HepG2 (cell line): Measurements from ENCODE around the gene ERICH6.

Experiments
- EP300 ChIP-seq, 3 experiments: sonication (generic) in 1 of 3; formaldehyde crosslinking in 1 of 3; IDR thresholded peaks; 2 replicates each; pipeline versions ENCODE4 v1.5.1 to v1.6.1; 2011 to 2020; ENCODE audit warnings: low read depth in 2 of 3, low read length in 2 of 3, borderline replicate concordance in 1 of 3, improper control_type of control experiment in 1 of 3, mild to moderate bottlenecking in 1 of 3, missing genetic modification reagents in 1 of 3, moderate library complexity in 1 of 3
- EZH2 ChIP-seq: conservative IDR thresholded peaks from 2 replicates; pipeline ENCODE4 v1.6.1; 2012; ENCODE audit warnings: mild to moderate bottlenecking, low read depth, low read length, moderate library complexity
- POLR2AphosphoS5 ChIP-seq: IDR thresholded peaks from 2 replicates; pipeline ENCODE4 v1.6.1; 2012; ENCODE audit warnings: low read depth, low read length
- RELA ChIP-seq: sonication (generic); formaldehyde crosslinking; IDR thresholded peaks from 2 replicates; pipeline ENCODE4 v1.4.0; 2020; ENCODE audit warnings: missing genetic modification reagents
- TF ChIP-seq, protein P1 (sequence below): sonication (generic); formaldehyde crosslinking; IDR thresholded peaks from 2 replicates; pipeline ENCODE4 v1.5.0; 2020; ENCODE audit warnings: missing genetic modification reagents
- TF ChIP-seq, protein P2 (sequence below), 2 experiments: sonication (generic) in 1 of 2; formaldehyde crosslinking in 1 of 2; IDR thresholded peaks; 2 replicates each; pipeline versions ENCODE4 v1.4.0 to v1.6.1; 2018 to 2020; ENCODE audit warnings: missing genetic modification reagents in 2 of 2, borderline replicate concordance in 1 of 2, low read depth in 1 of 2, mild to moderate bottlenecking in 1 of 2, missing biosample characterization in 1 of 2
- TF ChIP-seq, protein P3 (sequence below): sonication (generic); formaldehyde crosslinking; IDR thresholded peaks from 2 replicates; pipeline ENCODE4 v1.5.0; 2020; ENCODE audit warnings: mild to moderate bottlenecking, missing genetic modification reagents, moderate library complexity

DNA sequence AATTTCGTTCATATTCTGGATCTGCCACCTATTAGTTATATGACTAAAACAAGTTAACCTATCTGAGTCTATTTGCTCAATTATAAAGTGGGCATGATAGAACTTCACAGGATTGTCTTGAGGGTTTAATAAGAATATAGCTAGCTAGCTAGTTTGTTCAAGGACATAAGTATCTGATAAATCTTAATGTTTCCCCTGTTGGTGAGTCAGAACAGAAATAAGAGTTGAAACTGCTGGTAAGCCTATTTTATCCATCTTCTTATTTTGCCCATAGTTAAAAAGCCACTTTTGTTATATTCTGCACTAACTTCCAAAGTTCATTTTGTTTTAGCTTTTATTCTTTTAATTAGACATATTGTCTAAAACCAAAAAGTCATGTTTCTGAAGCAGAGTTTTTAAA is 91.2 kb downstream of the ERICH6 start:
- TF ChIP-seq, protein P1, sequence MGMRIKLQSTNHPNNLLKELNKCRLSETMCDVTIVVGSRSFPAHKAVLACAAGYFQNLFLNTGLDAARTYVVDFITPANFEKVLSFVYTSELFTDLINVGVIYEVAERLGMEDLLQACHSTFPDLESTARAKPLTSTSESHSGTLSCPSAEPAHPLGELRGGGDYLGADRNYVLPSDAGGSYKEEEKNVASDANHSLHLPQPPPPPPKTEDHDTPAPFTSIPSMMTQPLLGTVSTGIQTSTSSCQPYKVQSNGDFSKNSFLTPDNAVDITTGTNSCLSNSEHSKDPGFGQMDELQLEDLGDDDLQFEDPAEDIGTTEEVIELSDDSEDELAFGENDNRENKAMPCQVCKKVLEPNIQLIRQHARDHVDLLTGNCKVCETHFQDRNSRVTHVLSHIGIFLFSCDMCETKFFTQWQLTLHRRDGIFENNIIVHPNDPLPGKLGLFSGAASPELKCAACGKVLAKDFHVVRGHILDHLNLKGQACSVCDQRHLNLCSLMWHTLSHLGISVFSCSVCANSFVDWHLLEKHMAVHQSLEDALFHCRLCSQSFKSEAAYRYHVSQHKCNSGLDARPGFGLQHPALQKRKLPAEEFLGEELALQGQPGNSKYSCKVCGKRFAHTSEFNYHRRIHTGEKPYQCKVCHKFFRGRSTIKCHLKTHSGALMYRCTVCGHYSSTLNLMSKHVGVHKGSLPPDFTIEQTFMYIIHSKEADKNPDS (CRISPR knock-in tag) = no peak
- TF ChIP-seq, protein P2, sequence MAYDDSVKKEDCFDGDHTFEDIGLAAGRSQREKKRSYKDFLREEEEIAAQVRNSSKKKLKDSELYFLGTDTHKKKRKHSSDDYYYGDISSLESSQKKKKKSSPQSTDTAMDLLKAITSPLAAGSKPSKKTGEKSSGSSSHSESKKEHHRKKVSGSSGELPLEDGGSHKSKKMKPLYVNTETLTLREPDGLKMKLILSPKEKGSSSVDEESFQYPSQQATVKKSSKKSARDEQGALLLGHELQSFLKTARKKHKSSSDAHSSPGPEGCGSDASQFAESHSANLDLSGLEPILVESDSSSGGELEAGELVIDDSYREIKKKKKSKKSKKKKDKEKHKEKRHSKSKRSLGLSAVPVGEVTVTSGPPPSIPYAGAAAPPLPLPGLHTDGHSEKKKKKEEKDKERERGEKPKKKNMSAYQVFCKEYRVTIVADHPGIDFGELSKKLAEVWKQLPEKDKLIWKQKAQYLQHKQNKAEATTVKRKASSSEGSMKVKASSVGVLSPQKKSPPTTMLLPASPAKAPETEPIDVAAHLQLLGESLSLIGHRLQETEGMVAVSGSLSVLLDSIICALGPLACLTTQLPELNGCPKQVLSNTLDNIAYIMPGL (CRISPR knock-in tag; IDR thresholded peaks at IDR 0.05; ENCODE audit: borderline replicate concordance in 1 of 2, low read depth in 1 of 2) = no peak
- TF ChIP-seq POLR2AphosphoS5 (no peak), EP300 (IDR thresholded peaks at IDR 0.05; ENCODE audit: low read depth in 2 of 2, low read length in 2 of 2) (no peak), EP300 (CRISPR knock-in tag; IDR thresholded peaks at IDR 0.05; ENCODE audit: borderline replicate concordance) (no peak), RELA (CRISPR knock-in tag) (no peak), EZH2 (no peak)
- TF ChIP-seq, protein P3, sequence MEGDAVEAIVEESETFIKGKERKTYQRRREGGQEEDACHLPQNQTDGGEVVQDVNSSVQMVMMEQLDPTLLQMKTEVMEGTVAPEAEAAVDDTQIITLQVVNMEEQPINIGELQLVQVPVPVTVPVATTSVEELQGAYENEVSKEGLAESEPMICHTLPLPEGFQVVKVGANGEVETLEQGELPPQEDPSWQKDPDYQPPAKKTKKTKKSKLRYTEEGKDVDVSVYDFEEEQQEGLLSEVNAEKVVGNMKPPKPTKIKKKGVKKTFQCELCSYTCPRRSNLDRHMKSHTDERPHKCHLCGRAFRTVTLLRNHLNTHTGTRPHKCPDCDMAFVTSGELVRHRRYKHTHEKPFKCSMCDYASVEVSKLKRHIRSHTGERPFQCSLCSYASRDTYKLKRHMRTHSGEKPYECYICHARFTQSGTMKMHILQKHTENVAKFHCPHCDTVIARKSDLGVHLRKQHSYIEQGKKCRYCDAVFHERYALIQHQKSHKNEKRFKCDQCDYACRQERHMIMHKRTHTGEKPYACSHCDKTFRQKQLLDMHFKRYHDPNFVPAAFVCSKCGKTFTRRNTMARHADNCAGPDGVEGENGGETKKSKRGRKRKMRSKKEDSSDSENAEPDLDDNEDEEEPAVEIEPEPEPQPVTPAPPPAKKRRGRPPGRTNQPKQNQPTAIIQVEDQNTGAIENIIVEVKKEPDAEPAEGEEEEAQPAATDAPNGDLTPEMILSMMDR (CRISPR knock-in tag) = no peak
